GM10266 (cell line): Measurements from ENCODE around the gene SPTBN5.

Experiments
- DNase-seq: peaks from one replicate; pipeline ENCODE4 v3.0.0; 2012; ENCODE audit errors: extremely low spot score
- CTCF ChIP-seq: IDR thresholded peaks from 2 replicates; pipeline ENCODE4 v1.5.1; 2012; ENCODE audit warnings: mild to moderate bottlenecking, low read depth; ENCODE audit not compliant: control insufficient read depth, insufficient read depth; ENCODE audit errors: missing control alignments

SPTBN5 gene

GRCh38 chr15:41811432-41812195 lies 82.2 kb downstream of the SPTBN5 start:
- DNase-seq: peak; percentile 78
- TF ChIP-seq CTCF: peak; percentile 87

- TF ChIP-seq CTCF: no peak
- DNase-seq: no peak
Measured at GRCh38 chr15:41810651-41811431, 83.0 kb downstream of the SPTBN5 start.

- no peak for TF ChIP-seq CTCF
- DNase-seq: no peak
Measured at GRCh38 chr15:41809526-41810220, 84.2 kb downstream of the SPTBN5 start.

GRCh38 chr15:41809121-41809520 lies 84.7 kb downstream of the SPTBN5 start:
- no peak for DNase-seq
- no peak for TF ChIP-seq CTCF

GRCh38 chr15:41806291-41807181 lies 87.3 kb downstream of the SPTBN5 start:
- TF ChIP-seq CTCF: no peak
- DNase-seq: no peak

GRCh38 chr15:41805711-41806110 lies 88.1 kb downstream of the SPTBN5 start:
- DNase-seq: no peak

More at GRCh38 chr15:41805711-41806110, 88.1 kb downstream of the SPTBN5 start:
- TF ChIP-seq CTCF: no peak
